IPS-20b (cell line): ENCODE data around the gene FCN3.

Experiments used
- H3K27ac ChIP-seq: one replicate; pipeline ENCODE4 v1.5.1; 2013; ENCODE audit warnings: low read length
- H3K27me3 ChIP-seq: 2 replicates; pipeline ENCODE4 v1.6.1; 2013; ENCODE audit warnings: mild to moderate bottlenecking, low read length, inconsistent platforms; ENCODE audit not compliant: insufficient read depth
- H3K36me3 ChIP-seq: 2 replicates; pipeline ENCODE4 v1.6.1; 2013; ENCODE audit warnings: low read depth, mild to moderate bottlenecking, inconsistent platforms, low read length, moderate library complexity; ENCODE audit not compliant: insufficient read depth
- H3K4me1 ChIP-seq: 2 replicates; pipeline ENCODE4 v1.6.1; 2013; ENCODE audit warnings: mild to moderate bottlenecking, control low read depth, inconsistent platforms, low read length, moderate library complexity; ENCODE audit not compliant: insufficient read depth
- H3K4me3 ChIP-seq: 2 replicates; pipeline ENCODE4 v1.5.1; 2013; ENCODE audit warnings: mild to moderate bottlenecking, low read length, inconsistent platforms
- H3K9ac ChIP-seq: 2 replicates; pipeline ENCODE4 v1.6.1; 2013; ENCODE audit warnings: low read depth, mild to moderate bottlenecking, inconsistent platforms, low read length, moderate library complexity
- H3K9me3 ChIP-seq: 2 replicates; pipeline ENCODE4 v1.6.1; 2013; ENCODE audit warnings: mild to moderate bottlenecking, low read depth, low read length, inconsistent platforms; ENCODE audit not compliant: insufficient read depth

The FCN3 gene

DNA sequence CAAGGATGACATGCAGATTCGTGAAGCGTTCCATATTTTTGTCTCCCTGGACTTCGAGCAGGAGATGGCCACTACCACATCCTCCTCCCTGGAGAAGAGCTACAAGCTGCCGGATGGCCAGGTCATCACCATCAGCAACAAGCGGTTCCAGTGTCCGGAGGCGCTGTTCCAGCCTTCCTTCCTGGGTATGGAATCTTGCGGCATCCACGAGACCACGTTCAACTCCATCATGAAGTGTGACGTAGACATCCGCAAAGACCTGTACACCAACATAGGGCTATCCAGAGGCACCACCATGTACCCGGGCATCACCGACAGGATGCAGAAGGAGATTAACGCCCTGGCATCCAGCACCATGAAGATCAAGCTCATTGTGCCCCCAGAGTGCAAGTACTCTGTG is 49.3 kb downstream of the FCN3 start:
- Histone ChIP-seq H3K4me3 (no peak overlapping the region), H3K9me3 (no peaks in the 10 kb centered on the region), H3K36me3 (peaks cover 36% of the 10 kb centered on the region; the same call in 1 of the 2 replicates), H3K27ac (no peak overlapping the region), H3K27me3 (no peaks in the 10 kb centered on the region), H3K9ac (no peak overlapping the region), H3K4me1 (peaks cover 4% of the 10 kb centered on the region; the same call in 1 of the 2 replicates)

DNA sequence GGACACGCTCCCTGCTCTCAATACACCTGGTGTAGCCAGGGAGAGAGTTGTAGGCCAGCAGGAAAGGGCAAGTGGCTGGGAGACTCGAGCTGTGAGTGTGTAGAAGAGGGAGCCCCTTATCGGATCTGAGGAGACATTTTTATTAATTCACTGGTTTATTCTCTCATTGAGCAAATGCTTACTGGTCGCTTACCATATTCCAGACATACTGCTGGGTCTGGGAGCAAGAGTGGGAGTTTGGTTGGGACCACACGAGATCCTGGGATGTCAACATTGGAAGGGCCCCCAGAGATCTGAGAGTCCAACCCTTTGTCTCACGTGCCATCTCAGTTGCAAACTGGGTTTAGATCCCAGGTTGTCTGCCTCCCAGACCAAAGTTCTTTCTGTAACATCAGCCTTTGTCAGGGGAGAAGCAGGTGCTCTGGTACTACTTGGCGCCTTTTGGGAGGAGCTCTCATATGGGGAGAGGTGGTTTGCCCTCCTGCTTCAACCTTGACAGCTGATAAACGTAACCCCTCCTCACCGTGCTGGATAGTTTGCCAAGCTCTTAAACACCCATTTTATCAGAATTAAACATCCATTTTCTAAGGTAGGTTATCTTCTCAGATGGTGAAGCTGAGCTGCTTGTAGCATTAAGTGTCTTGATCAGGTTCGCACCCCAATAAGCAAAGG is 51.9 kb downstream of the FCN3 start:
- Histone ChIP-seq H3K27ac (peak overlapping the region; percentile 68), H3K4me1 (peaks cover 4% of the 10 kb centered on the region; the same call in 1 of the 2 replicates), H3K36me3 (peaks cover 33% of the 10 kb centered on the region; the same call in 1 of the 2 replicates), H3K9ac (peak overlapping the region; percentile 99), H3K4me3 (peak overlapping the region; percentile 96), H3K9me3 (no peaks in the 10 kb centered on the region), H3K27me3 (peaks cover 5% of the 10 kb centered on the region; the same call in 1 of the 2 replicates)

DNA sequence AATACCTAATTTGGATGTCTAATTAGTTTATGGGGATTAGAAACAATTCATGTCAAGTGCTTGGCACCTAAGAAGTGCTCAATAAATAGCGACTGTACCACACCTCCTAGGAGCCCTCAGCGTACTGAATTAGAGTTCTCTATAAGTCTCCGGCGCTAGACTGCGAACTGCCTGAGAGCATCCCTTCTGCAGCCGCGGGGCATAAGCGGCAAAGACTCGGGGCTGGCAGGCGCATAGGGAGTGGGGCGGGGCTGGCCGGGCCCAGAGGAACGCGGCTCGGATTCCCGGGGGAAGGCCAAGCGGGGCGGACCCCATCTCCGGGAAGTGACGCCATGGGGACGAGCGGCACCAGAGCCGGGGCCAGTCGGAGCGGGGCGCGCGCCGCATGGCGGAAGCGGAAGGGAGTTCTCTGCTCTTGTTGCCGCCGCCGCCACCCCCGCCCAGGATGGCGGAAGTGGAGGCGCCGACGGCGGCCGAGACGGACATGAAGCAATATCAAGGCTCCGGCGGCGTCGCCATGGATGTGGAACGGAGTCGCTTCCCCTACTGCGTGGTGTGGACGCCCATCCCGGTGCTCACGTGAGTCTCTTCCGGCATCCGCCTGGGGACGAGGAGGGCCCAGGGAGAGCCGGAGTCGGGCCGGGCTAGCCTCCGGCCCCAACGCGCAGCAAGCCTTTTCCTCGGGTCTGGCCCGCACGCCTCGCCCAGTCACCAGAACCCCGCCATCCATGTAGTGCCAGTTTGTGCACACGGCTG is 52.6 kb downstream of the FCN3 start, which contains the start of gene TMEM222:
TSS of gene TMEM222 (plus strand) at position 351 of the 756 bp plus-strand sequence. CDS start at position 386, 35 bp downstream.
- Histone ChIP-seq H3K36me3 (peaks cover 26% of the 10 kb centered on the region; the same call in 1 of the 2 replicates), H3K27me3 (peaks cover 5% of the 10 kb centered on the region; the same call in 1 of the 2 replicates), H3K9me3 (no peaks in the 10 kb centered on the region), H3K4me3 (peak within 1 kb of the TSS; percentile 96), H3K27ac (peak within 1 kb of the TSS; percentile 68), H3K9ac (peak within 1 kb of the TSS; percentile 99), H3K4me1 (peaks cover 4% of the 10 kb centered on the region; the same call in 1 of the 2 replicates)
